HG03025 (cell line): Measurements from ENCODE around the gene ACP3.

Experiments
- ATAC-seq: cut with Tn5 transposase; IDR thresholded peaks from one replicate; pipeline ENCODE4 v1.9.1; 2021; ENCODE audit warnings: mild to moderate bottlenecking, moderate library complexity; ENCODE audit not compliant: unreplicated experiment, low FRiP score

ACP3 gene

GRCh38 chr3:132401255-132401654, 84.0 kb downstream of the ACP3 start:
- ATAC-seq: no peak

- ATAC-seq: no peak
Observed at GRCh38 chr3:132404276-132404675, 87.1 kb downstream of the ACP3 start.

GRCh38 chr3:132405188-132405587, 88.0 kb downstream of the ACP3 start:
- no peak for ATAC-seq

GRCh38 chr3:132405609-132406299, 88.5 kb downstream of the ACP3 start:
- ATAC-seq: no peak

GRCh38 chr3:132406587-132406986, 89.4 kb downstream of the ACP3 start:
- ATAC-seq: no peak

GRCh38 chr3:132407025-132407424, 89.8 kb downstream of the ACP3 start:
- ATAC-seq: no peak
